MCF 10A (cell line): Measurements from ENCODE around the gene BTN3A1. TPM values are rescaled to one million over a fixed set of nuclear protein-coding genes. Genes with fewer than 3 reads are reported as not detected.

ENCODE experiments used
- BruUV-seq: library from RNA; stranded (reverse); fragments of 400-500 nt; replicated peaks from 2 replicates; lab custom pipeline; 2021; lab: Mats Ljungman, UMichigan
- CTCF ChIA-PET: fragments of 300-600 bp; sonication (Branson Sonifier 250); formaldehyde crosslinking; extraction: SDS; loops from one replicate; lab custom pipeline; 2021; ENCODE audit warnings: antibody characterized with exemption, inconsistent platforms; lab: Yijun Ruan, JAX
- POLR2A ChIA-PET: fragments of 300-600, 350-650 bp; sonication (Branson Sonifier 250); formaldehyde crosslinking; extraction: SDS; loops from one replicate; lab custom pipeline; 2020; ENCODE audit warnings: antibody characterized with exemption, inconsistent platforms; lab: Yijun Ruan, JAX
- DNase-seq: peaks from one replicate; pipeline ENCODE4 v3.0.0-alpha.2; 2018; ENCODE audit not compliant: unreplicated experiment
- H3K27ac Mint-ChIP-seq: one replicate; pipeline ENCODE4 v1.8.0; 2022; ENCODE audit warnings: mild to moderate bottlenecking, low read depth, mixed read lengths; ENCODE audit not compliant: unreplicated experiment
- H3K27me3 Mint-ChIP-seq: one replicate; pipeline ENCODE4 v1.8.0; 2022; ENCODE audit warnings: mixed read lengths; ENCODE audit not compliant: insufficient read depth, unreplicated experiment
- H3K36me3 Mint-ChIP-seq: one replicate; pipeline ENCODE4 v1.8.0; 2022; ENCODE audit warnings: mild to moderate bottlenecking, moderate library complexity, mixed read lengths; ENCODE audit not compliant: insufficient read depth, unreplicated experiment
- H3K4me1 Mint-ChIP-seq: one replicate; pipeline ENCODE4 v1.8.0; 2022; ENCODE audit warnings: mixed read lengths; ENCODE audit not compliant: insufficient read depth, unreplicated experiment
- H3K4me3 Mint-ChIP-seq: one replicate; pipeline ENCODE4 v1.8.0; 2022; ENCODE audit warnings: mild to moderate bottlenecking, moderate library complexity, mixed read lengths; ENCODE audit not compliant: unreplicated experiment
- H3K9me3 Mint-ChIP-seq: one replicate; pipeline ENCODE4 v1.8.0; 2022; ENCODE audit warnings: mixed read lengths; ENCODE audit not compliant: unreplicated experiment
- intact Hi-C: fragments of 100-400 bp; cut with micrococcal nuclease; formaldehyde crosslinking; loops from 2 replicates; pipeline ENCODE4 v1.14.1; 2022
- total RNA-seq: library from RNA; stranded (reverse); gene quantifications from 2 replicates; pipeline ENCODE4 v1.2.3, GENCODE V29; 2022
- TF ChIP-seq, protein P1 (sequence below): fragments of 200-600 bp; IDR thresholded peaks from one replicate; pipeline ENCODE4 v1.8.0; 2022; ENCODE audit warnings: antibody characterized with exemption, mild to moderate bottlenecking; ENCODE audit not compliant: unreplicated experiment

The BTN3A1 gene
- total RNA-seq, 1 experiment from 2014 or later, result 8.0 TPM

DNA sequence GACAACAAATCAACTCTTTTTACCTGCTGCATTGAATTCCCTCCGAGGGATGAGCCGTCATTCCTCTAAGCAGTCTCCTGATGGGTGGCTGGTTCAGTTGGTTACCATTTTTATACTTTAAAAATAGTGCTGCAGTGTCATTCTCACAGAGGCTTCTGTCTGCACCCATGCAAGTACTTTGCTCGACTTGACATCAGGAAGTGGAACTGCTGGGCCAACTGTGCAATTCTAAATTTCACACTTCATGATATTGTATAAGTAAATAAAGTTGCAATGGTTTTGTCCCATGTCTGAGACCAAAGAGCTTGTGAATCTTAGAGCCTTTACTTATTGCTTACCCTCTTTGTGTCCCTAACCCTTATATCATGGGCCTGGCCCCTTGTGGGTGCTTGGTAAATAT lies 2.5 kb downstream of the BTN3A1 start:
- TF ChIP-seq, protein P1, sequence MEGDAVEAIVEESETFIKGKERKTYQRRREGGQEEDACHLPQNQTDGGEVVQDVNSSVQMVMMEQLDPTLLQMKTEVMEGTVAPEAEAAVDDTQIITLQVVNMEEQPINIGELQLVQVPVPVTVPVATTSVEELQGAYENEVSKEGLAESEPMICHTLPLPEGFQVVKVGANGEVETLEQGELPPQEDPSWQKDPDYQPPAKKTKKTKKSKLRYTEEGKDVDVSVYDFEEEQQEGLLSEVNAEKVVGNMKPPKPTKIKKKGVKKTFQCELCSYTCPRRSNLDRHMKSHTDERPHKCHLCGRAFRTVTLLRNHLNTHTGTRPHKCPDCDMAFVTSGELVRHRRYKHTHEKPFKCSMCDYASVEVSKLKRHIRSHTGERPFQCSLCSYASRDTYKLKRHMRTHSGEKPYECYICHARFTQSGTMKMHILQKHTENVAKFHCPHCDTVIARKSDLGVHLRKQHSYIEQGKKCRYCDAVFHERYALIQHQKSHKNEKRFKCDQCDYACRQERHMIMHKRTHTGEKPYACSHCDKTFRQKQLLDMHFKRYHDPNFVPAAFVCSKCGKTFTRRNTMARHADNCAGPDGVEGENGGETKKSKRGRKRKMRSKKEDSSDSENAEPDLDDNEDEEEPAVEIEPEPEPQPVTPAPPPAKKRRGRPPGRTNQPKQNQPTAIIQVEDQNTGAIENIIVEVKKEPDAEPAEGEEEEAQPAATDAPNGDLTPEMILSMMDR, result no peak
- intact Hi-C loops, result no loop called here
- Mint-ChIP-seq H3K9me3 (no peaks in the 10 kb centered on the region), H3K36me3 (peaks cover 7% of the 10 kb centered on the region), H3K27ac (no peak overlapping the region), H3K4me3 (no peak overlapping the region), H3K27me3 (no peaks in the 10 kb centered on the region), H3K4me1 (peaks cover 11% of the 10 kb centered on the region)
- ChIA-PET POLR2A (interaction anchor here (0.7 kb wide), 1 partner anchor 53 kb away, joined by 3 read pairs; the partner anchor contains the start of gene BTN2A1), CTCF (no interaction called here)
- BruUV-seq, result no TSS peak
- no peak for DNase-seq

DNA sequence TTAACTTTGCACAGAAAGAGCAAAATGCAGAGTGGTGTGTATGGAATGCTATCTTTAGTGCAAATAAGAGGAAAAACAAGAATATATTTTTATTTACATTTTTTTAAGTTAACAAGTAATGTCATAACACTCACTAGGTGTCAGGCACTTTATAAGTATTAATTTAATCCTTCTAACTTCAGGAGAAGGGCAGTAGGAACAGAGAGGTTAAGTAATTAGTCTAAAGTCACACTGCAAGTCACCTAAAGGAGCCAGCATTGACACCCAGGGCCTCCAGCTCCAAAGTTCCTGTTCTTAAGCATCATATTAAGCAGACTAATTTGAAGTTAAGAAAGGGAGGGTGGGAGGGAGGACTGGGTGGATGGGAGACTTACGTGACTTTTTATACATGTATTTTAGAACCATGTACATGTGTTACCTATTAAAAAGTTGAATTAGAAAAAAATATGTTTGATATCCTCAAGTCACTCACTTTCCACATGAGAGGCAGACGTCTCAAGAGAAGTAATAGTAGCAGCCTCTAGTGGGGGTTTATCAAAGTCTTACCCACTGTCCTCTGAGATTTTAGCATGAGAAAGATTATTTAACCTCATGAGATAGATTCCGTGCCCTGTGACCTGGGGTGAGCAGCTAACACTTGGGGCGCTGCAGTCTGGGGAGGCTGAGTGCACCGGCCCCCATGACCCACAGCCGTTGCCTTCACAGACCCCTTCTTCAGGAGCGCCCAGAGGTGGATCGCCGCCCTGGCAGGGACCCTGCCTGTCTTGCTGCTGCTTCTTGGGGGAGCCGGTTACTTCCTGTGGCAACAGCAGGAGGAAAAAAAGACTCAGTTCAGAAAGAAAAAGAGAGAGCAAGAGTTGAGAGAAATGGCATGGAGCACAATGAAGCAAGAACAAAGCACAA lies 7.0 kb downstream of the BTN3A1 start:
- Mint-ChIP-seq H3K9me3 (no peaks in the 10 kb centered on the region), H3K4me1 (no peaks in the 10 kb centered on the region), H3K36me3 (peaks cover 7% of the 10 kb centered on the region), H3K27me3 (no peaks in the 10 kb centered on the region), H3K27ac (no peak overlapping the region), H3K4me3 (no peak overlapping the region)
- TF ChIP-seq, protein P1, result no peak
- intact Hi-C loops, result no loop called here
- no peak for DNase-seq
- ChIA-PET POLR2A (no interaction called here), CTCF (interaction anchor here (0.6 to 1.4 kb wide), 2 partner anchors 11 to 1261 kb away, joined by 3 read pairs; no protein-coding TSS in a partner anchor)
- no TSS peak for BruUV-seq

DNA sequence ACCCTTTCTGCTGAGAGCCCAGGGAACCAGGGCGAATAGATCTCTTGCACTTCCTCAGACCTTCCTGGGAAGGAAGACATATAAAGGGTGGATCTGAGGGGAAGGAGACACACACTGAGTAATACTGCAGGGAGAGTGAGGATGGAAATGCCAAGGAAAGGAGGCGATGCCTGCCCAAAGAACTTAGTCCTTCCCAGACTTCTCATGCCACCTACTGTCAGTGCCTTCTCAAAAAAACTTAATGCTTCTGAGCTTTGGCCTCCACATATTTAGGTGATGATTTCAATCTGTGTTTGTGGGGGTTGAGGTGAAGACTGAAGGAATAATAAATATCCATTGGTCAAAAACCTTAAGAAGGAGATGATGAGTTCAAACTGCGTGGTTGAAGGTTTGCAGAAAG lies 9.7 kb downstream of the BTN3A1 start:
- Mint-ChIP-seq H3K9me3 (no peaks in the 10 kb centered on the region), H3K4me3 (no peak overlapping the region), H3K4me1 (no peaks in the 10 kb centered on the region), H3K36me3 (no peaks in the 10 kb centered on the region), H3K27me3 (no peaks in the 10 kb centered on the region), H3K27ac (no peak overlapping the region)
- BruUV-seq, result no TSS peak
- TF ChIP-seq, protein P1, result peak; percentile 15
- intact Hi-C loops, result loop anchor here (2.0 kb wide), 1 partner anchor 71 kb away; no protein-coding TSS in a partner anchor
- DNase-seq, result no peak
- ChIA-PET CTCF (interaction anchor here (0.8 kb wide), 1 partner anchor 70 kb away, joined by 3 read pairs; no protein-coding TSS in a partner anchor), POLR2A (interaction anchor here (0.6 kb wide), 1 partner anchor 217 kb away, joined by 3 read pairs; no protein-coding TSS in a partner anchor)

DNA sequence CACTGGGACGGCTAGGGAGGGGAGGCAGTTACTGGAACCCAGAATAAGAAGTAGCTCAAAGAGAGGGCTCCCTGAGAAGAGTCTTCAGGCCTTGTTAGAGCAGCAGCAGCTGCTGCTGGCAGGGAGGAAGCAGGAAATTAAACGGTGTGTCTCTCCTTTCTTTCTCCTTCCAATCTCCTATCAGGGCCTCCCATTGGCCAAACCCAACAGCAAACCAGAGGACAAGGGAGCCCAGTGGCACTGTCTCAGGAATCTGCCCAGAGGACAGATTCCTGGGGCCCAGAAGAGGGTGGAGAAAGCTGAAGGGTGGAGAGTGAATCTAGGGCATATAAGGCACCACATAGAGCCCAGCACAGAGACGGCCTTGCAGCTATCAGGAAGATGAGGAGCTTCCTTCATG lies 10.2 kb downstream of the BTN3A1 start:
- Mint-ChIP-seq H3K4me1 (no peaks in the 10 kb centered on the region), H3K4me3 (no peak overlapping the region), H3K9me3 (no peaks in the 10 kb centered on the region), H3K27me3 (no peaks in the 10 kb centered on the region), H3K36me3 (no peaks in the 10 kb centered on the region), H3K27ac (no peak overlapping the region)
- ChIA-PET CTCF (interaction anchor here (0.8 kb wide), 1 partner anchor 70 kb away, joined by 3 read pairs; no protein-coding TSS in a partner anchor), POLR2A (interaction anchor here (0.6 kb wide), 1 partner anchor 217 kb away, joined by 3 read pairs; no protein-coding TSS in a partner anchor)
- TF ChIP-seq, protein P1, result no peak
- intact Hi-C loops, result no loop called here
- BruUV-seq, result no TSS peak
- DNase-seq, result no peak
